Endothelial cell of umbilical vein (primary cell): ENCODE results near the gene MCRIP1. TPM values are rescaled to one million over a fixed set of nuclear protein-coding genes. Genes with fewer than 3 reads are reported as not detected.
A peak's percentile ranks its signal among the peaks of the same experiment; 100 is the strongest.

Source experiments
- BruUV-seq: library from RNA; stranded (reverse); fragments of 400-500 nt; replicated peaks from 2 replicates; lab custom pipeline; 2021; lab: Mats Ljungman, UMichigan
- CTCF ChIA-PET: fragments of 300-600, 350-600 bp; sonication (Branson Sonifier 250); formaldehyde crosslinking; loops from one replicate; lab custom pipeline; 2021; ENCODE audit warnings: antibody characterized with exemption, inconsistent platforms; lab: Charles Lee
- POLR2A ChIA-PET: fragments of 300-600, 350-600 bp; sonication (Branson Sonifier 250); formaldehyde crosslinking; loops from one replicate; lab custom pipeline; 2021; ENCODE audit warnings: antibody characterized with exemption, inconsistent platforms; lab: Charles Lee
- DNase-seq: peaks from one replicate; pipeline ENCODE4 v3.0.0-alpha.2; 2011; ENCODE audit warnings: low read depth, low spot score
- FAIRE-seq: peaks from 2 replicates; lab custom pipeline; 2011; peaks lifted over from hg19 to GRCh38; lab: Jason Lieb, UNC
- H2AFZ ChIP-seq: 2 replicates; pipeline ENCODE4 v1.6.0; 2012; ENCODE audit warnings: low read depth, low read length, control low read depth, inconsistent platforms
- H3K27ac ChIP-seq: 2 replicates; pipeline ENCODE4 v1.5.1; 2011; ENCODE audit warnings: low read depth, mild to moderate bottlenecking, control low read depth, low read length, moderate library complexity; ENCODE audit not compliant: insufficient read depth
- H3K27me3 ChIP-seq, 2 experiments: 2 replicates each; pipeline versions ENCODE4 v1.6.0 to v1.6.1; 2011; ENCODE audit warnings: low read length in 2 of 2, mixed read lengths in 1 of 2; ENCODE audit not compliant: control insufficient read depth in 2 of 2, insufficient read depth in 2 of 2
- H3K36me3 ChIP-seq, 2 experiments: 2 replicates in 1 of 2; 3 replicates in 1 of 2; pipeline ENCODE4 v1.5.1; 2011; ENCODE audit warnings: low read length in 2 of 2, mild to moderate bottlenecking in 1 of 2, moderate library complexity in 1 of 2; ENCODE audit not compliant: control insufficient read depth in 2 of 2, insufficient read depth in 2 of 2; ENCODE audit errors: extremely low read depth in 1 of 2
- H3K4me1 ChIP-seq: 3 replicates; pipeline ENCODE4 v1.5.1; 2011; ENCODE audit warnings: mild to moderate bottlenecking, low read length; ENCODE audit not compliant: control insufficient read depth, insufficient read depth; ENCODE audit errors: extremely low read depth
- H3K4me2 ChIP-seq: 2 replicates; pipeline ENCODE4 v1.6.1; 2011; ENCODE audit warnings: low read length, control low read depth, mixed read lengths; ENCODE audit not compliant: insufficient read depth
- H3K4me3 ChIP-seq, 3 experiments: fragments of 200-600 bp in 1 of 3; sonication (generic), shearing (Covaris generic) in 1 of 3; replicated peaks in 1 of 3; 2 replicates each; pipeline ENCODE4 v1.5.1; 2011 to 2016; ENCODE audit warnings: control low read depth in 3 of 3, low read length in 3 of 3, mild to moderate bottlenecking in 2 of 3, inconsistent platforms in 1 of 3, low read depth in 1 of 3, moderate library complexity in 1 of 3; ENCODE audit not compliant: insufficient read depth in 1 of 3
- H3K79me2 ChIP-seq: 2 replicates; pipeline ENCODE4 v1.6.0; 2012; ENCODE audit warnings: low read length, inconsistent platforms; ENCODE audit not compliant: control insufficient read depth, insufficient read depth
- H3K9ac ChIP-seq: replicated peaks from 2 replicates; pipeline ENCODE3; 2011; ENCODE audit warnings: low read length, control low read depth; ENCODE audit not compliant: insufficient read depth; ENCODE audit errors: extremely low read depth
- H3K9me1 ChIP-seq: replicated peaks from 3 replicates; pipeline ENCODE4 v1.6.0; 2011; ENCODE audit warnings: mild to moderate bottlenecking, low read length; ENCODE audit not compliant: control insufficient read depth, insufficient read depth; ENCODE audit errors: extremely low read depth
- H3K9me3 ChIP-seq: replicated peaks from 2 replicates; pipeline ENCODE4 v1.5.1; 2012; ENCODE audit warnings: low read length, inconsistent platforms; ENCODE audit not compliant: control insufficient read depth, insufficient read depth
- H4K20me1 ChIP-seq: replicated peaks from 2 replicates; pipeline ENCODE3; 2011; ENCODE audit warnings: mild to moderate bottlenecking, low read length; ENCODE audit not compliant: control insufficient read depth, insufficient read depth; ENCODE audit errors: extremely low read depth
- EZH2 ChIP-seq: IDR thresholded peaks from 2 replicates; pipeline ENCODE4 v1.6.1; 2012; ENCODE audit warnings: borderline replicate concordance, low read depth, mild to moderate bottlenecking, moderate library complexity, low read length, inconsistent platforms; ENCODE audit not compliant: severe bottlenecking
- FOS ChIP-seq: IDR thresholded peaks from 2 replicates; pipeline ENCODE4 v1.6.1; 2011; ENCODE audit warnings: mild to moderate bottlenecking, low read length, moderate library complexity, borderline replicate concordance; ENCODE audit not compliant: insufficient read depth
- GATA2 ChIP-seq: IDR thresholded peaks from 2 replicates; pipeline ENCODE4 v1.7.0; 2011; ENCODE audit warnings: low read depth, mild to moderate bottlenecking, moderate library complexity, mixed read lengths, low read length; ENCODE audit not compliant: insufficient read length, insufficient read depth
- JUN ChIP-seq: IDR thresholded peaks from 2 replicates; pipeline ENCODE4 v1.6.1; 2011; ENCODE audit warnings: borderline replicate concordance, low read depth; ENCODE audit not compliant: insufficient read length, insufficient read depth
- MYC ChIP-seq: IDR thresholded peaks from one replicate; pipeline ENCODE4 v1.6.1; 2011; ENCODE audit warnings: mild to moderate bottlenecking, low read depth, low read length
- POLR2A ChIP-seq: IDR thresholded peaks from 2 replicates; pipeline ENCODE4 v1.6.1; 2012; ENCODE audit warnings: low read depth, mild to moderate bottlenecking, control low read depth, low read length
- POLR2AphosphoS5 ChIP-seq: IDR thresholded peaks from 2 replicates; pipeline ENCODE4 v1.6.1; 2012; ENCODE audit warnings: low read depth, mild to moderate bottlenecking, control low read depth, low read length, moderate library complexity; ENCODE audit not compliant: insufficient read depth
- dilution Hi-C: fragments of 300-500 bp; cut with MboI; formaldehyde crosslinking; loops from one replicate; pipeline ENCODE4 v1.15.0; 2019; ENCODE audit warnings: low sequenced_read_pairs; ENCODE audit not compliant: extremely low pct_ligation_motif_present
- intact Hi-C: fragments of 100-400 bp; cut with micrococcal nuclease; formaldehyde crosslinking; loops from one replicate; pipeline ENCODE4 v1.10.0; 2022
- polyA plus RNA-seq, 4 experiments: library from polyadenylated mRNA; depleted of rRNA in 3 of 4; stranded (reverse) in 3 of 4; unstranded in 1 of 4; fragments of >200 nt; gene quantifications; 2 replicates each; pipeline versions ENCODE4 v1.2.1 to v1.2.3, GENCODE V29; 2011 to 2012; ENCODE audit warnings: missing spikeins in 1 of 4
- total RNA-seq: library from RNA; stranded (reverse); gene quantifications from 2 replicates; pipeline ENCODE4 v1.2.3, GENCODE V29; 2021
- TF ChIP-seq, protein P1 (sequence below): IDR thresholded peaks from 2 replicates; pipeline ENCODE4 v1.6.1; 2011; ENCODE audit not compliant: insufficient read depth, insufficient read length
- TF ChIP-seq, protein P2 (sequence below), 2 donors: IDR thresholded peaks; 1 replicate in 1 of 2; 2 replicates in 1 of 2; pipeline ENCODE4 v1.5.1; 2011; ENCODE audit warnings: low read length in 2 of 2, mild to moderate bottlenecking in 2 of 2, moderate library complexity in 2 of 2, control low read depth in 1 of 2, inconsistent platforms in 1 of 2, low read depth in 1 of 2; ENCODE audit not compliant: insufficient read depth in 1 of 2; ENCODE audit errors: extremely low read depth in 1 of 2

MCRIP1 gene
- total and polyA plus RNA-seq, 2 donors (not counting 3 experiments of a cell fraction or from before 2014, with no cell fraction given), result 121 to 205 TPM

DNA sequence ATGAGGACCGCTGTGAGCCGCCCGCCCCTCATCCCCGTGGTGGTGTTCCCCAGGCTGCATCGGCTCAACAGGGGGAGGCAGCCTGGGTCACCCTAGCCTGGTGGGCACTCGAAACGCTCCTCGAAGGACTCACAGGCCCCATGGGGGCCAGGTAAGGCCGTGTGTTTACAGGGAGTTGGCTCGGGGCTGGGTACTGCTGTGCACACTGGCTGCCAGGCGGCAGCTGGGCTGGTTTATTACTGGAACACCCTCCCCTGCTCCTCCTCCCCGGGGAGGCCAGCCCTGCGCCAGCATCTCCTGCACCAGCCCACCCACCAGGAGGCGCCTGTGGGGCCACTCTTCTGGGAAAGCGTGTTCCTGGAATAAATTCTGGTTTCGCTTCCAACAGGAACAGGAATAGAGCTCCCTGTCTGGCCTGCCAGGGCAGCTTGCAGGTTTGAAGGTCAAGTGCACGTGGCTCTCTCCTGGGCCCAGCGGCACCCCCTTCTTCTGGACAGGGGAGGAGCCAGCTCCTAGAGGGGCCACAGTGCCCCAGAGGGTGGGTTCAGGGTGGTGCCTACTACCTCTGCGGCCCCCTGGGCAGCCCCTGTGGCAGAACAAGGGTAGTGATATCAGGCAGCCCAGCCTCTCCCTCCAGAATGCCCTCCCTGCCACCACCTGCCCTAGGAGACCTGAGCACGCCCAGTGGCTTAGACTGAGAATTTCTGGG lies 11.3 kb downstream of the MCRIP1 start:
- Histone ChIP-seq H3K27ac (no peak overlapping the region), H2AFZ (no peak overlapping the region), H3K9me3 (no peaks in the 10 kb centered on the region), H3K27me3 (peaks cover 0 to 2% of the 10 kb centered on the region in 2 experiments), H3K4me1 (no peaks in the 10 kb centered on the region), H3K4me2 (no peak overlapping the region), H3K79me2 (no peaks in the 10 kb centered on the region), H3K9me1 (no peaks in the 10 kb centered on the region), H4K20me1 (no peaks in the 10 kb centered on the region), H3K36me3 (peaks cover 0 to 8% of the 10 kb centered on the region in 2 experiments), H3K4me3 (no peak overlapping the region), H3K9ac (no peak overlapping the region)
- FAIRE-seq (peak; percentile 55), DNase-seq (peak; percentile 63)
- BruUV-seq, result no TSS peak
- POLR2A ChIA-PET, result no interaction called here
- intact Hi-C loops, result no loop called here
- CTCF ChIA-PET, result interaction anchor here (0.6 to 2.1 kb wide), 9 partner anchors 9 to 199 kb away, joined by 3 to 20 read pairs (median 4); partner anchors contain the start of gene MCRIP1
- no peak for TF ChIP-seq EZH2
- TF ChIP-seq GATA2, result no peak
- TF ChIP-seq POLR2A, result no peak
- TF ChIP-seq, protein P1, sequence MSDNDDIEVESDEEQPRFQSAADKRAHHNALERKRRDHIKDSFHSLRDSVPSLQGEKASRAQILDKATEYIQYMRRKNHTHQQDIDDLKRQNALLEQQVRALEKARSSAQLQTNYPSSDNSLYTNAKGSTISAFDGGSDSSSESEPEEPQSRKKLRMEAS, result no peak
- TF ChIP-seq POLR2AphosphoS5, result no peak
- TF ChIP-seq MYC, result no peak
- TF ChIP-seq, protein P2, sequence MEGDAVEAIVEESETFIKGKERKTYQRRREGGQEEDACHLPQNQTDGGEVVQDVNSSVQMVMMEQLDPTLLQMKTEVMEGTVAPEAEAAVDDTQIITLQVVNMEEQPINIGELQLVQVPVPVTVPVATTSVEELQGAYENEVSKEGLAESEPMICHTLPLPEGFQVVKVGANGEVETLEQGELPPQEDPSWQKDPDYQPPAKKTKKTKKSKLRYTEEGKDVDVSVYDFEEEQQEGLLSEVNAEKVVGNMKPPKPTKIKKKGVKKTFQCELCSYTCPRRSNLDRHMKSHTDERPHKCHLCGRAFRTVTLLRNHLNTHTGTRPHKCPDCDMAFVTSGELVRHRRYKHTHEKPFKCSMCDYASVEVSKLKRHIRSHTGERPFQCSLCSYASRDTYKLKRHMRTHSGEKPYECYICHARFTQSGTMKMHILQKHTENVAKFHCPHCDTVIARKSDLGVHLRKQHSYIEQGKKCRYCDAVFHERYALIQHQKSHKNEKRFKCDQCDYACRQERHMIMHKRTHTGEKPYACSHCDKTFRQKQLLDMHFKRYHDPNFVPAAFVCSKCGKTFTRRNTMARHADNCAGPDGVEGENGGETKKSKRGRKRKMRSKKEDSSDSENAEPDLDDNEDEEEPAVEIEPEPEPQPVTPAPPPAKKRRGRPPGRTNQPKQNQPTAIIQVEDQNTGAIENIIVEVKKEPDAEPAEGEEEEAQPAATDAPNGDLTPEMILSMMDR (IDR thresholded peaks at IDR 0.05; ENCODE audit: extremely low read depth in 1 of 2, insufficient read depth in 1 of 2, low read depth in 1 of 2, low read length in 2 of 2), result peak; percentile 57 to 76
- TF ChIP-seq FOS, result no peak
- TF ChIP-seq JUN, result no peak
- dilution Hi-C loops, result no loop called here
